ENCODE data around the gene EPS8L2. TPM values are rescaled to one million over a fixed set of nuclear protein-coding genes. Genes with fewer than 3 reads are reported as not detected.

Gene EPS8L2
- total and polyA plus RNA-seq, 2 of the 8 experiments (the other 6 are each of a cell fraction or from before 2014, with no cell fraction given) = 38.5 to 57.0 TPM

DNA sequence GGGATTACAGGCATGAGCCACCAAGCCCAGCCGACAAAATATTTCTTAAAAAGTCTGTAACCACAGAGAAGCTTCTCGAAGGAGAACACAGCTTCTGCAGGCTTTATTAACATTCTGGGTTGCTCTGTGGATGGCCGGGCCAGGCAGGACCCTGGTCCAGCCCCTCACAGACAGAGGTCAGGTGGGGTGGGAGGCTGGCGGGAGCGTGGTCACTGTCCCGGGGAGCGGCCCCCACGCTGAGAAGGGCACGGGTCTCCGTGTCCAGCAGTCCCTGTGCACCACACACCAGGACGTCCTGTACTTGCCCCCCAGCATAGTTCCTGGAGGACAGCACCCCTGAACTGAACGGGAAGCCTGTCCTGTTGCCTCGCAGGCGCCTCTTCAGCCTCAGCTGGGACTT lies 49.6 kb upstream of the EPS8L2 start (continued):
- no peak for TF ChIP-seq NANOG (IDR thresholded peaks at IDR 0.05; ENCODE audit: insufficient read depth, low read depth, low read length, poor library complexity, severe bottlenecking)
- TF ChIP-seq RBBP5 (IDR thresholded peaks at IDR 0.05; ENCODE audit: borderline replicate concordance, low read depth, low read length) = no peak
- no peak for TF ChIP-seq RAD21 (IDR thresholded peaks at IDR 0.05 in 1 of 2, conservative IDR thresholded peaks at IDR 0.05 in 1 of 2; ENCODE audit: low read depth in 2 of 2, low read length in 2 of 2)
- no peak for TF ChIP-seq KDM1A (IDR thresholded peaks at IDR 0.05; ENCODE audit: borderline replicate concordance, low read length)

Measured in H1 (cell line).